GM12878 (cell line): Measurements from ENCODE around the gene PAM. TPM values are rescaled to one million over a fixed set of nuclear protein-coding genes. Genes with fewer than 3 reads are reported as not detected.

Source experiments
- ATAC-seq: fragments of 200-7000 bp; cut with Tn5 transposase; 3 replicates; pipeline ENCODE4 v1.9.1; 2020; ENCODE audit warnings: mild to moderate bottlenecking, moderate library complexity
- BruUV-seq: library from RNA; stranded (reverse); fragments of 400-500 nt; replicated peaks from 2 replicates; lab custom pipeline; 2021; lab: Mats Ljungman, UMichigan
- CTCF ChIA-PET: fragments of 300-600 bp; sonication (Branson Sonifier 250); formaldehyde crosslinking; extraction: SDS; loops from one replicate; lab custom pipeline; 2021; ENCODE audit warnings: inconsistent platforms; lab: Yijun Ruan, JAX
- POLR2A ChIA-PET: fragments of 350-600 bp; formaldehyde crosslinking; extraction: SDS; loops from one replicate; lab custom pipeline; 2021; ENCODE audit warnings: inconsistent platforms; lab: Charles Lee
- RAD21 ChIA-PET: fragments of 300-600 bp; sonication (Branson Sonifier 250); formaldehyde crosslinking; loops from one replicate; lab custom pipeline; 2023; ENCODE audit warnings: antibody characterized with exemption; ENCODE audit not compliant: unreplicated experiment; lab: Charles Lee
- SMC1A ChIA-PET: fragments of 300-600 bp; sonication (Branson Sonifier 250); formaldehyde crosslinking; loops from one replicate; lab custom pipeline; 2023; ENCODE audit not compliant: unreplicated experiment, uncharacterized antibody; lab: Charles Lee
- DNase-seq: peaks from one replicate; pipeline ENCODE4 v3.0.0-alpha.2; 2011; ENCODE audit warnings: low read depth, low spot score
- FAIRE-seq: peaks from 3 replicates; lab custom pipeline; 2011; peaks lifted over from hg19 to GRCh38; lab: Jason Lieb, UNC
- H2AFZ ChIP-seq: 2 replicates; pipeline ENCODE4 v1.6.0; 2011; ENCODE audit warnings: low read depth, low read length, control low read depth; ENCODE audit not compliant: control insufficient read depth
- H3K27ac ChIP-seq: 2 replicates; pipeline ENCODE4 v1.5.1; 2011; ENCODE audit warnings: control low read depth; ENCODE audit not compliant: control insufficient read depth, insufficient read depth
- H3K27me3 ChIP-seq, 2 experiments: replicated peaks in 1 of 2; 2 replicates each; pipeline versions ENCODE4 v1.6.0 to v1.6.1; 2011; ENCODE audit warnings: low read length in 1 of 2; ENCODE audit not compliant: control insufficient read depth in 2 of 2, insufficient read depth in 2 of 2
- H3K36me3 ChIP-seq, 2 experiments: 2 replicates each; pipeline ENCODE4 v1.5.1; 2011; ENCODE audit warnings: low read length in 1 of 2; ENCODE audit not compliant: control insufficient read depth in 2 of 2, insufficient read depth in 2 of 2
- H3K4me1 ChIP-seq: 2 replicates; pipeline ENCODE4 v1.6.1; 2011; ENCODE audit warnings: mild to moderate bottlenecking, low read length, moderate library complexity, mixed read lengths; ENCODE audit not compliant: control insufficient read depth, insufficient read depth
- H3K4me2 ChIP-seq: 2 replicates; pipeline ENCODE4 v1.6.0; 2011; ENCODE audit warnings: control low read depth; ENCODE audit not compliant: control insufficient read depth, insufficient read depth
- H3K4me3 ChIP-seq: fragments of 200-600 bp; sonication (generic); 2 replicates; pipeline ENCODE4 v1.5.1; 2016
- H3K79me2 ChIP-seq: 2 replicates; pipeline ENCODE4 v1.6.0; 2011; ENCODE audit warnings: low read length; ENCODE audit not compliant: control insufficient read depth, insufficient read depth
- H3K9ac ChIP-seq: 2 replicates; pipeline ENCODE4 v1.8.0; 2011; ENCODE audit warnings: low read length, control low read depth, mixed read lengths; ENCODE audit not compliant: control insufficient read depth, insufficient read depth
- H3K9me3 ChIP-seq: replicated peaks from 3 replicates; pipeline ENCODE4 v1.5.1; 2011; ENCODE audit warnings: mild to moderate bottlenecking, low read length; ENCODE audit not compliant: control insufficient read depth, insufficient read depth
- H4K20me1 ChIP-seq: 2 replicates; pipeline ENCODE4 v1.6.0; 2011; ENCODE audit not compliant: control insufficient read depth, insufficient read depth
- BACH1 ChIP-seq: fragments of 450-650 bp; IDR thresholded peaks from 2 replicates; pipeline ENCODE4 v1.6.1; 2017; ENCODE audit warnings: mild to moderate bottlenecking, borderline replicate concordance
- BHLHE40 ChIP-seq, 2 experiments: fragments of 450-650 bp in 1 of 2; IDR thresholded peaks; 2 replicates each; pipeline ENCODE4 v1.6.1; 2011 to 2017; ENCODE audit warnings: low read depth in 2 of 2, borderline replicate concordance in 1 of 2, improper control_type of control experiment in 1 of 2, low read length in 1 of 2, mild to moderate bottlenecking in 1 of 2
- DPF2 ChIP-seq: fragments of 450-650 bp; IDR thresholded peaks from 2 replicates; pipeline ENCODE4 v1.6.1; 2017; ENCODE audit warnings: mild to moderate bottlenecking
- NBN ChIP-seq: fragments of 450-650 bp; IDR thresholded peaks from 2 replicates; pipeline ENCODE4 v1.6.1; 2016
- NFIC ChIP-seq: IDR thresholded peaks from 2 replicates; pipeline ENCODE4 v1.6.1; 2012; ENCODE audit warnings: low read depth, mild to moderate bottlenecking, inconsistent platforms, low read length, moderate library complexity
- NRF1 ChIP-seq: conservative IDR thresholded peaks from 2 replicates; pipeline ENCODE4 v1.6.1; 2011; ENCODE audit warnings: mild to moderate bottlenecking, low read depth, low read length, improper control_type of control experiment
- SREBF1 ChIP-seq: IDR thresholded peaks from 2 replicates; pipeline ENCODE4 v1.6.1; 2012; ENCODE audit warnings: mild to moderate bottlenecking, low read length
- WGBS: methylation state at CpG from one replicate; pipeline ENCODE4 v1.1.6; 2016; ENCODE audit warnings: low lambda C conversion rate; ENCODE audit not compliant: insufficient replicate concordance, insufficient coverage; ENCODE audit errors: missing lambda C conversion rate; 5-methylcytosine and 5-hydroxymethylcytosine counted together
- in situ Hi-C: fragments of 300-500 bp; cut with MboI; formaldehyde crosslinking; loops from 9 replicates; pipeline ENCODE4 v1.14.3; 2018; ENCODE audit warnings: mixed read lengths
- intact Hi-C: fragments of 100-400 bp; cut with micrococcal nuclease; formaldehyde crosslinking; loops from one replicate; pipeline ENCODE4 v1.14.2; 2022; ENCODE audit not compliant: unreplicated experiment
- polyA plus RNA-seq, 11 experiments: library from polyadenylated mRNA; depleted of rRNA in 4 of 11; unstranded in 6 of 11; stranded (reverse) in 5 of 11; fragments of >200 nt; fragmentation: Nextera tagmentation in 4 of 11; fragmentation: Illumina TruSeq in 1 of 11; extraction: Ambion mirVana in 4 of 11; extraction: Trizol in 1 of 11; gene quantifications; 1 replicate in 1 of 11; 2 replicates in 10 of 11; pipeline versions ENCODE4 v1.2.1 to v1.2.3, GENCODE V29; 2011 to 2016; ENCODE audit warnings: inconsistent platforms in 2 of 11, missing spikeins in 2 of 11, low read depth in 1 of 11
- total RNA-seq, 4 experiments: library from RNA; depleted of rRNA in 3 of 4; stranded (reverse); fragments of >200 nt in 3 of 4; fragmentation: Illumina TruSeq in 1 of 4; extraction: Trizol in 1 of 4; gene quantifications; 2 replicates each; pipeline versions ENCODE4 v1.2.1 to v1.2.3, GENCODE V29; 2013 to 2021

Gene PAM
- total and polyA plus RNA-seq, 10 of the 15 experiments (the other 5 are each of a cell fraction or from before 2014, with no cell fraction given), result 5.5 to 72.5 (median 15.4) TPM

DNA sequence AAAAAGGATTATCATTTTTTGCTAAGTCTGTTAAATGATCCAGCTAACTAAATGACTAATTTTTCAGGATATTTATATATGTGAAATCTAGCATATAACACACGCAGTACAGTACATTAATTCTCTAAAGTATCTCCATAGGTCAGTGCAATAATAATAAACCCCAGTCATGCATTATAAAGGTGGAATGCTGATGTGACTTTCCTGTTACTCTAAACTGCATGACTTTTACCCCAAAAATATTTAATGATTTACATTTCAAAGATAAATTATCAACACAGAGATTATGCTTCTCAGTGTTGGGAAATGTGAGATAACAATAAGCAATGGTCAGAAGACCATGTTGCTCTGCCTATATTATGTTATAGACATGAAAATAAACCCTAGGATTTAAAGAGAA lies 34.1 kb upstream of the PAM start:
- intact Hi-C loops, result no loop called here
- H3K4me2 ChIP-seq, result no peak overlapping the region
- POLR2A ChIA-PET, result no interaction called here
- RAD21 ChIA-PET, result no interaction called here
- H3K4me1 ChIP-seq, result no peaks in the 10 kb centered on the region
- CTCF ChIA-PET, result no interaction called here
- BruUV-seq, result no TSS peak
- no peaks in the 10 kb centered on the region for H3K79me2 ChIP-seq
- TF ChIP-seq DPF2 (no peak), BACH1 (no peak)
- DNase-seq, result no peak
- no peaks in the 10 kb centered on the region for H3K36me3 ChIP-seq
- WGBS, result 37% methylated on average over 1 of the region's 1 CpG
- H3K4me3 ChIP-seq, result no peak overlapping the region
- no peak for FAIRE-seq
- H2AFZ ChIP-seq, result no peak overlapping the region
- no peak for ATAC-seq
- H4K20me1 ChIP-seq, result no peaks in the 10 kb centered on the region
- in situ Hi-C loops, result no loop called here
- H3K27ac ChIP-seq, result no peak overlapping the region
- SMC1A ChIA-PET, result no interaction called here
- H3K27me3 ChIP-seq, result no peaks in the 10 kb centered on the region; a peak in 2 of 4 replicates
- H3K9ac ChIP-seq, result no peak overlapping the region
- H3K9me3 ChIP-seq, result no peaks in the 10 kb centered on the region

- 34% methylated on average over 4 of the region's 4 CpGs for WGBS
- Histone ChIP-seq H3K9me3 (no peaks in the 10 kb centered on the region), H4K20me1 (no peaks in the 10 kb centered on the region), H3K4me2 (no peak overlapping the region), H3K27ac (no peak overlapping the region), H3K4me1 (no peaks in the 10 kb centered on the region), H3K27me3 (no peaks in the 10 kb centered on the region; a peak in 2 of 4 replicates), H3K9ac (no peak overlapping the region), H3K79me2 (no peaks in the 10 kb centered on the region), H2AFZ (no peak overlapping the region), H3K36me3 (no peaks in the 10 kb centered on the region), H3K4me3 (no peak overlapping the region)
- RAD21 ChIA-PET, result no interaction called here
- CTCF ChIA-PET, result no interaction called here
- ATAC-seq (no peak), DNase-seq (no peak), FAIRE-seq (no peak)
- TF ChIP-seq NBN (no peak), SREBF1 (no peak), NRF1 (no peak), BHLHE40 (IDR thresholded peaks at IDR 0.05; ENCODE audit: borderline replicate concordance in 1 of 2, low read depth in 2 of 2, low read length in 1 of 2) (no peak), NFIC (no peak)
- POLR2A ChIA-PET, result no interaction called here
- in situ Hi-C loops, result no loop called here
- intact Hi-C loops, result no loop called here
- BruUV-seq, result no TSS peak
- SMC1A ChIA-PET, result interaction anchor here (0.7 kb wide), 1 partner anchor 30 kb away, joined by 3 read pairs; no protein-coding TSS in a partner anchor
Measured at GRCh38 chr5:102722931-102723330, 32.2 kb upstream of the PAM start.
